GM19351 (cell line): ENCODE results near the gene CCDC3.
"Not testable (repeated sequence)": the region's sequence is repeated elsewhere in the genome, so short reads cannot be mapped to it uniquely, and the experiment has no call there.

Experiments used
- ATAC-seq: cut with Tn5 transposase; IDR thresholded peaks from one replicate; pipeline ENCODE4 v1.9.1; 2021; ENCODE audit warnings: mild to moderate bottlenecking, moderate library complexity; ENCODE audit not compliant: unreplicated experiment

Gene CCDC3

GRCh38 chr10:13001041-13001886 is at the start of gene CCDC3:
Gene CCDC3, minus strand, starts transcription at chr10:13001713. Its CDS starts 143 bp downstream, at chr10:13001570.
- ATAC-seq = no peak

GRCh38 chr10:13051126-13051694 is 49.7 kb upstream of the CCDC3 start:
- no peak for ATAC-seq

DNA sequence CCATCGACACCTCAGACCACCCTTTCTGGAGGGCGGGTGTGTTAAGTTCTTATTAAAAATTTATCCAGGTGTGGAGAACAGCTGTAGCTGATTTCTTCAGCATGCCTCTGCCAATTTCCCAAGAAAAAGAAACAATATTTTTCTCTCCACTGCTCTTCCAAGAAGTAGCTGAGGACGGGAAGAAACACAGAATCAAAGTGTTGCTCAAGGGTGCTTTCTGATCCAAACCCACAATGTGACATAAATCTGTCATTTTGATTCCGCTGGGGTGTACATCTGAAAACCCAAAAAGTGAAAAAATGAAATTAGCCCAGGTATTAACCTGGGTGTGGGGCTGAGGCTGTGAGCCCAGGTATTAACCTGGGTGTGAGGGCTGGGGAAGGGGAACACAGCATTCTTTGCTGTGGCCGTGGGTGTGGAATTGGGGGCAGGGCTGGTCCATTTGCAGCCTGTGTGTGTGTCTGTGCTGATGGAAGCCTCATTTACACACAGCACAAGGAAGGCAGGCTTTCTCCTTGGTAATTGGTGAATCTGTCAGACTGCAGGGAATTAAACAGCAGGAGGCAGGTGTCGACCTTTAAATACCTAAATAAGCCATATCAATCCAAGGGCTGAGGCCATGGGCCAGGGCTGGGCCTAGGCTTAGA is 48.4 kb upstream of the CCDC3 start:
- ATAC-seq = no peak

DNA sequence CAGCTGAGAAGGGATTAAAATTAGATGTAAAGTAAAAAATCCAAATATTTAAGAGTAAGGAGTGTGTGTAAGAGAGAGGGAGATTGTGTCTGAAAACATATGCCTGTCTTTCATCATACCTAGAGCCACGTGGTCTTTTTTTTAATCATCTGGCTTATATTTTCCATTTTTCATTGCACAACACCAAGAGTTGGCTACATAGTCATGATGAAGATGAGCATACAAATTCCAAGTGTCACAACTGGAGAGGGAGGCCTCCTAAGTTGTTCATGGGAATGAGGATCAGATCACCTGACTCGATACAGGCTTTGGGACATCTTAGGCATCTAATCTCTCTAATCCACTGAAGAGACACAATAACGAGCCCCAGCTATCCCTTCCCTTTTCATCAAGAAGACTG is 47.2 kb upstream of the CCDC3 start:
- ATAC-seq = no peak

GRCh38 chr10:13047529-13048206 is 46.2 kb upstream of the CCDC3 start:
- ATAC-seq = no peak

- no peak for ATAC-seq
Observed at GRCh38 chr10:13046851-13047528, 45.5 kb upstream of the CCDC3 start.

- ATAC-seq = no peak
Observed at GRCh38 chr10:13043520-13043919, 42.0 kb upstream of the CCDC3 start.

- no peak for ATAC-seq
Observed at GRCh38 chr10:13039761-13040160, 38.2 kb upstream of the CCDC3 start.

DNA sequence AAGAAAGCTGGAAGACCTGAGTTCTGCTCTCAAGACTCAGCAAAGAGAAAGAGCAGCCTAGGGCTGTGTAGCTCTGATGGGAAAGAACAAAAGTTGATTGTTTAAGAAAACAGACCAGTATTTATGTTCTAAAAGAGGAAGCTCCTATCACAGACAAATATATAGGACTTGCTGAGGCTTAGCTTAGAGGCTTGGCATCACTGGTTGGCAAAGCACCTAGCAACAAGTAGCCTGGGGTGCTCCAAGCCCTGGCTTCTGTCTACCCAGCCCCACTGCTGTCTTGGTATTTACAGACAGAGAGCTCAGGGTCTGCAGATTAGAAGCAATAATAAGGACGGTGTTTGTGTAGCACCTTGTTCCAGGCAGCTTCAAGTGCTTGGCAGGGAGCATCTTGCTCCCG is 36.9 kb upstream of the CCDC3 start:
- no peak for ATAC-seq

DNA sequence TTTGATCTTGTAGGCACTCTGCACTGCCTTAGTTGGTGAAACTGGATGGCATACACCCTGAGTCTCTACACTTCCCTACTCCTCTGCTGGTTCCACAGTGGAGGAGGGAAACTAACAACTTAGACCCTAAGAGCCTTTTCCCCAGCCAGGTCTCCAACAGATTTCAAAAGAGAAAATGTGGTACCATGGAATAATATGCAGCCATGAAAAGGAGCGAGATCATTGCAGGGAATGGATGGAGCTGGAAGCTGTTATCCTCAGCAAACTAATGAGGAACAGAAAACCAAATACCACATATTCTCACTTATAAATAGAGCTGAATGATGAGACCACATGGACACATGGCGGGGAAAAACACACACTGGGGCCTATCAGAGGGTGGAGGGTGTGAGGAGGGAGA is 36.3 kb upstream of the CCDC3 start:
- ATAC-seq = no peak

- no peak for ATAC-seq
Observed at GRCh38 chr10:13036841-13037240, 35.3 kb upstream of the CCDC3 start.

DNA sequence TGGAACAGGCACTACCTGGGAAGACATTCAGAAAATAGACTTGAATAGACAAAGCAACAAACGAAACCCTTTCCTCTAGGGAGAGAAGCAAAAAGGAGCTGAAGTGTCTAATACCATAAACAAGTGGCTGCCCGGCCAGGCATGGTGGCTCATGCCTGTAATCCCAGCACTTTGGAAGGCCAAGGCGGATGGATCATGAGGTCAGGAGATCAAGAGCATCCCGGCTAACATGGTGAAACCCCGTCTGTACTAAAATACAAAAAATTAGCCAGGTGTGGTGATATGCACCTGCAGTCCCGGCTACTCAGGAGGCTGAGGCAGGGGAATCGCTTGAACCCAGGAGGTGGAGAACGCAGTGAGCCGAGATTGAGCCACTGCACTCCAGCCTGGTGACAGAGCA is 34.2 kb upstream of the CCDC3 start:
- not testable (repeated sequence) for ATAC-seq

GRCh38 chr10:13026873-13027272 is 25.4 kb upstream of the CCDC3 start:
- ATAC-seq = no peak

- ATAC-seq = no peak
Observed at GRCh38 chr10:13023754-13024153, 22.2 kb upstream of the CCDC3 start.

DNA sequence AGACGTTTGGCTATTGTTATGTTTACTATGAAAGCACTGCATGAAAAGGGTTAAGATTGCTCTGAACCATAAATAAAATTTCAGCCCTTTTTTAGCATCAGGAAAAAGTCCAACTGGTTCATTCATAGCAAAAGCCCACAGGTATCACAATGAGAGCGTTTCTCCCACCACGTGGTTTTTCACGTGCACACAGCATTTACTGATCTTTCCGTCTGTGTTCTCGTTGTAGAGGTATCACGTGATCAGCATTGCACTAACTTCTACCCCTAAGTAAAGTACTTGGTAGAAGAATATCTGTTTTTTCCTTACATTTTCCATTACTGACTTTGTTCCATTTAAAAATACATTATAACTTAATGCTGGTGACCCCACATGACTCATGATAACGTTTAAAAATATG is 17.8 kb upstream of the CCDC3 start:
- ATAC-seq = no peak

DNA sequence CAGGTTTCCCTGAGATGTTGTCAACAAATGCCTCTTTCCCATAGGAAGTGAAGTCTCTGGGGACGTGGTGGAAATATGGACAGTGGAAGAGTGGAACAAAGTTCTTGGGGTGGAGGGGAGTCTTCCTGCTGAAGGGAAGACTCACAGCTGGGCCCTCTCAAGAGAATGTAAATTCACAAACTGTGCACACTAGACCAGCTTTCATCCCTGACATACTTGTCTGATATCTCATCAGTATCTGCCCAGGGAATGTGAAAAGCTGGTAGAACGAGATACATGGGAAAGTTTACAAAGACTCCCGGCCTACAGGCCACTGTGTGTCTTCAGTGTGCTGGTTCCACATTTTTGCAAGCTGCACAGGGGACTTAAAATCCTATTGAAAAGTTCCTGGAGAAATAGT is 16.7 kb upstream of the CCDC3 start:
- ATAC-seq = no peak

DNA sequence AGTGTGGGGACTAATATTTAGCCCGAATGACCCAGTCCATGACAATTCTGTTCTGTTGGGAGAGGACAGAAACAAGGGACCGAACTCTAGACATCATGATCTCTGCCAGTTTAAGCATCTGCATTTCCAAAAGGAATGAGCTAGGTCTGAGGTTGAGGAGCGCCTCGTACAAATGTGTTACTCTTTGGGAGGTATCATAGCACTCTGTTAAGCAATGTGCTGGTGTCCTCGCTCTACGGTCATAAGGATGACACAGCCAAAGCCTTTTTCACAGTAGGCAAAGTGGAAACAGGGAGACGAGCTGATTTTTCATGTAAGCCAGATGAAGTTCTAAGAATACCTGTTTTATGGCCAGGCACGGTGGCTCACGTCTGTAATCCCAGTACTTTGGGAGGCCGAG is 15.4 kb upstream of the CCDC3 start:
- no peak for ATAC-seq

DNA sequence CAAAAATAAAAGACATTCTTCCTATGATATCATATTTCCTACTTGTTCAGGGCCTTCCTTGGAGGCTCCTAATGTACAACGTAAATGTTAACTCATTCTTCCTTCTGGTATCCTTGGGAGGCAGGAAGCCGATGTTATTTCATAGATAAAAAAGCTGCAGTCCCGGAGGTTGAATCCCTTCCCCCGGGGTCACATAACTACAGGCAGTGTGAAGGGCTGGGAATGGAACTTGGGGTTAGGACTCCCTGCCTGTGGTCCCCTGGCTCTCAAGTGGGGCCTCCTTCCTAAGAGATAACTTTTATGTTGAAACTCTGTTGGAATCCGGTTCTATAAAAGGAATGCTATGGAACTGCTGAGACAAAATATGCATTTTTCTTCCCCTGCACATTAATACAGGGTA is 14.9 kb upstream of the CCDC3 start:
- ATAC-seq = no peak

DNA sequence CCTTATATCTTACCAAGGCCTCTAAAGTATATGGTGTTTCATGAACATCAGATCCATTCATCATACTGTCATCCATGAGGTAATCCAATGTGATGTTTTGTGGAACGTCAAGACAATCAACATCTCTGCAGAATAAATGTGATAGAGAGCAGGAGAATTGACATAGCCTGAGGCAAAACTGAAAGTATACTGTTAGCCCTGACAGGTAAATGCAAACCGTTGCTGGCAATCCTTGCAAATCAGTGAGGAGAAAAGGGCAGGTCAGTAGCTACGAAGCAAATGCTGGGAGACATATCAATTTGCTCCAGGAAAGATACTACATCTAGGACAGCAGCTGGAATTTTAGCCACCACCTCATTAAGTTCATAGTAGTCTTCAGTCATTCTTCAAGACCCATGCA is 4.5 kb upstream of the CCDC3 start:
- no peak for ATAC-seq

DNA sequence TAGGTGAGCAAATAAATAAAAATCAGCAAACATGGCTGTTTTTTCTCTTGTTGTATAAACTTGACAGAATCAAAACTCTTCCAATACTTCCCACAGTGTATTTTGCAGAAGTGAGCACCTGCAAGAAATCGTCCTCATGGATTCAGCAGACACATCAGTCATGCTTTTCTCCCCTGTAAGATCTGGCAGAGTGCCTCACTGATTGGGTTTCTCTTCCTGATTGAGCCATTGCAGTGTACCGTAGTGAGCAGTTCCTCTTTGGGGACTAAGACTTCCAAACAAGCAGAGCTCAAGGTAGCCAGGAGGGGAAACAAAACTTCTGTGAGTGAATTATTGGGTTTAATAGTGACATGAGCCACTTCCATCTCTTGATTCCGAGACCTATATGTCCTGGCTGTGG is 2.2 kb upstream of the CCDC3 start:
- ATAC-seq = no peak

DNA sequence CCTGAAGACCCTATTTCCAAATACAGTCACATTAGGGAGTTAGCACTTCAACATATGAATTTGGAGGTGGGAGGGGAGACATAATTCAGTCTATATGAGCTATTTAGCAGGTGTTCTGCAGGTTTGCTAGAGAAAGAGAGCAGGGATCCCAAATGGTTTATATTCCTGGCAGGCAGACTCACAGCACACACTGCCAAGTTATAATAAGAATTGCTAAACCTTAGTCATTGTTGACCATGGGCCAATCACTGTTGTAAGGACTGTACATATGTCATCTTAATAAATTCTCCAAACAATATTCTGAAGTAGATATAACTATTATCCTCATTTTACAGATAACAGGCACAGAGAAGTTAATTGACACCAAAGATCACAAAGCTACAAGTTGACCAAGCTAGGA is 1.5 kb upstream of the CCDC3 start:
- no peak for ATAC-seq
